Ectodermal cell (in vitro differentiated cells): ENCODE measurements around the gene RCAN2.

Experiments used
- H3K27ac ChIP-seq: 2 replicates; pipeline ENCODE4 v1.7.0; 2013; ENCODE audit warnings: mild to moderate bottlenecking, low read depth, low read length; ENCODE audit not compliant: insufficient read depth, poor library complexity, severe bottlenecking
- H3K27me3 ChIP-seq: 2 replicates; pipeline ENCODE4 v1.7.0; 2013; ENCODE audit warnings: mild to moderate bottlenecking, low read length; ENCODE audit not compliant: insufficient read depth, control insufficient read depth, poor library complexity, severe bottlenecking
- H3K36me3 ChIP-seq: one replicate; pipeline ENCODE4 v1.7.0; 2013; ENCODE audit warnings: low read length; ENCODE audit not compliant: control insufficient read depth, insufficient read depth
- H3K4me1 ChIP-seq: one replicate; pipeline ENCODE4 v1.7.0; 2013; ENCODE audit warnings: low read length; ENCODE audit not compliant: control insufficient read depth, insufficient read depth
- H3K4me3 ChIP-seq: 2 replicates; pipeline ENCODE4 v1.7.0; 2013; ENCODE audit warnings: low read depth, low read length, control low read depth; ENCODE audit not compliant: insufficient read depth
- H3K9me3 ChIP-seq: 2 replicates; pipeline ENCODE4 v1.7.0; 2013; ENCODE audit warnings: mild to moderate bottlenecking, low read length, moderate library complexity; ENCODE audit not compliant: control insufficient read depth
- WGBS, 2 experiments: methylation state at CpG; one replicate each; pipeline ENCODE4 v1.1.7; 2013; ENCODE audit warnings: missing lambda C conversion rate in 2 of 2; 5-methylcytosine and 5-hydroxymethylcytosine counted together

The RCAN2 gene

DNA sequence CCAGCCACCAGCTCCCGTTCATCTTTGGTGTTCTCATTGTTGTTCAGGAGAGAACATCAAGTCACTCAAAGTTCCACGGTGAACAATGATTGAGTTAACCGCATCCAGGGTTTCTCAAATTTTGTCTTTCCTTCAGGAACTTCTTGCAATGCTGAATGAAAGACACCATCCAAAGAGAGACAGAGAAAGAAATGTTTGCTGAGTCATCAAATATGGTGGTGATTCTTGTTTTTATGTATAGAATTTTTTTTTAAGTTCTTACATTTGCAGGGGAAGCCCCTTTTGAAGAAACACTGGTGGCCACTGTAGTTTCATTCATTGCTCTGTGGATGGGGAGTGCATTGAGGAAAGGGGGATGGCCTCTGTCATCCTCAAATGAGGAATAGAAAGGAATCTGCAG, 258.1 kb downstream of the RCAN2 start:
- no peak overlapping the region for H3K27ac ChIP-seq
- no peaks in the 10 kb centered on the region for H3K27me3 ChIP-seq
- H3K4me1 ChIP-seq, result no peaks in the 10 kb centered on the region
- WGBS, 2 experiments, result 95 to 99% methylated on average over 3 of the region's 3 CpGs
- no peak overlapping the region for H3K4me3 ChIP-seq
- no peaks in the 10 kb centered on the region for H3K36me3 ChIP-seq
- no peaks in the 10 kb centered on the region for H3K9me3 ChIP-seq

GRCh38 chr6:46222286-46222685, 269.0 kb downstream of the RCAN2 start:
- no peaks in the 10 kb centered on the region for H3K36me3 ChIP-seq
- H3K27ac ChIP-seq, result no peak overlapping the region
- no peaks in the 10 kb centered on the region for H3K9me3 ChIP-seq
- no peaks in the 10 kb centered on the region for H3K27me3 ChIP-seq
- H3K4me1 ChIP-seq, result no peaks in the 10 kb centered on the region
- no peak overlapping the region for H3K4me3 ChIP-seq
- WGBS, 2 experiments, result 77 to 83% methylated on average over 1 of the region's 1 CpG

DNA sequence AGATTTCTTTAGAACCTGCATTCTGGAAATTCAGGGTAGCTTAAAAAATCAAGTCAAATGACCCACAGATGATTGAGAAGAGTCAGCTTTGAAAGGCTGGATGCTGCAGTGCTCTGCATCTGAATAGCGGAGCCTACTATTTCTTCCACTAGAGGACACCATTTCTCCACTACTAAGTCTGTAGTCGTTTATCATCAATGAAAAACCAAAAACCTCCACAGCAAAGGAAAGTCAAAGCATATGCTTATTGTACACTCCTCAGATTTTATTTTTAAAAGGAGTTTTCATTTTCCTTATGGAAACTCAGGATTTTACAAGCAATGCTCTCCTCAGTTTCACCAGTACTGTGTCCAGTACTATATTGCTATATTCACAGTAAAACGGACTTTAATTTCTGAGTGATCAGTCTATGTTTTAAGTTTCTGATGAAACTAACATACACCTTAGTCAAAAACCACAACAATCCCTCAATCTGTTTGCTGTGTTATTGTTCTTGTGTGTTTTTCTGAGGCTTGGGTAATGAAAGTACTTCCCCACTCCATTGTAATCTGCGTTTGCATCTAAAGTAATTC, 269.9 kb downstream of the RCAN2 start:
- Histone ChIP-seq H3K27me3 (no peaks in the 10 kb centered on the region), H3K4me1 (no peaks in the 10 kb centered on the region), H3K9me3 (no peaks in the 10 kb centered on the region), H3K27ac (no peak overlapping the region), H3K36me3 (no peaks in the 10 kb centered on the region), H3K4me3 (no peak overlapping the region)
- WGBS, 2 experiments, result 44 to 50% methylated on average over 3 of the region's 4 CpGs

GRCh38 chr6:46220352-46221221, 270.7 kb downstream of the RCAN2 start:
- no peaks in the 10 kb centered on the region for H3K27me3 ChIP-seq
- no peak overlapping the region for H3K4me3 ChIP-seq
- H3K36me3 ChIP-seq, result no peaks in the 10 kb centered on the region
- no peaks in the 10 kb centered on the region for H3K9me3 ChIP-seq
- no peak overlapping the region for H3K27ac ChIP-seq
- WGBS, 2 experiments, result 73 to 81% methylated on average over 6 of the region's 6 CpGs
- H3K4me1 ChIP-seq, result no peaks in the 10 kb centered on the region

DNA sequence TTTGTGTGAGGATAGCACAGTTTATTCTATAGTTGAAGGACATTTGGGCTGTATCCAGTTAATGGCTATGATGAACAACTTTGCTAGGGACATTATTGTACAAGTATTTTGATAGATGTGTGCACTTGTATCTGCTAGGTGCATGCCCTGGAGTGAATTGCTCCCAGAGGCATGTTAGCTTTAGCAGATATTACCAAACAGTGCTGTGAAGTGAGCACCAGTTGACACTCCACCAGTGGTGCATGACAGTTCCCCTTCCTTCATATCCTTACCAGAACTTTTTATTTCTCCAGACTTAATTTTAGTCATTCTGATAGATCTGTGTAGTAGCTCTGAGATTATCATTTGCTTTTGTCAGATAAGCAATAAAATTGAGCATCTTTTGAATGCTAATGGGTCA, 271.6 kb downstream of the RCAN2 start:
- Histone ChIP-seq H3K27ac (no peak overlapping the region), H3K27me3 (no peaks in the 10 kb centered on the region), H3K4me1 (no peaks in the 10 kb centered on the region), H3K36me3 (no peaks in the 10 kb centered on the region), H3K9me3 (no peaks in the 10 kb centered on the region), H3K4me3 (no peak overlapping the region)

- 100% methylated on average over 2 of the region's 2 CpGs; no CpG with 5 or more reads in 1 of the 2 experiments for WGBS, 2 experiments
- no peak overlapping the region for H3K27ac ChIP-seq
Observed at GRCh38 chr6:46218457-46218856, 272.8 kb downstream of the RCAN2 start.

DNA sequence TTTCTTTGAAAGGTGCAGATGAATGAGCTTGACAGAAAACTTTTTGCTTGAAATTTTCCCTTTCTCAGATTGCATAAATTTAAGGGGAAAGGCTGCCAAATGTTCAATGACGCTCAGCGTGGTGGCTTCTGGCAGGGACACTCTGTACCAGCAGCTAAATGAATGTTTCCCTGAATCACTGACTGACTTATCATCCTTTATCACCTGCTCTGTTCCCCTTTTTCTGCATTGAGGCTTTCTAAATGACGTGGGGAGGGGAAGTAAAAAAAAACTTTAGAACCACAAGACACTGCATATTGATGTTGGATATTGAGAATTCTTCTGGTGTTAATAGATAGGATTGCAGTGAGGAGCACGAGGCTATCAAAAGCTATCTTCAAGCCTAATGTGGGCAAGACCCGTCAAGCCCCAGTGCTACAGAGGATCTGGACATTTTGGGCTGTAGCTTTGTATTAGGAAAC, 273.5 kb downstream of the RCAN2 start:
- 91 to 96% methylated on average over 4 to 5 of the region's 5 CpGs for WGBS, 2 experiments
- H3K36me3 ChIP-seq, result no peaks in the 10 kb centered on the region
- no peaks in the 10 kb centered on the region for H3K9me3 ChIP-seq
- no peaks in the 10 kb centered on the region for H3K4me1 ChIP-seq
- no peak overlapping the region for H3K4me3 ChIP-seq
- no peak overlapping the region for H3K27ac ChIP-seq
- no peaks in the 10 kb centered on the region for H3K27me3 ChIP-seq

More at GRCh38 chr6:46218457-46218856, 272.8 kb downstream of the RCAN2 start:
- H3K4me1 ChIP-seq, result no peaks in the 10 kb centered on the region
- no peaks in the 10 kb centered on the region for H3K27me3 ChIP-seq
- no peaks in the 10 kb centered on the region for H3K9me3 ChIP-seq
- H3K36me3 ChIP-seq, result no peaks in the 10 kb centered on the region
- no peak overlapping the region for H3K4me3 ChIP-seq

DNA sequence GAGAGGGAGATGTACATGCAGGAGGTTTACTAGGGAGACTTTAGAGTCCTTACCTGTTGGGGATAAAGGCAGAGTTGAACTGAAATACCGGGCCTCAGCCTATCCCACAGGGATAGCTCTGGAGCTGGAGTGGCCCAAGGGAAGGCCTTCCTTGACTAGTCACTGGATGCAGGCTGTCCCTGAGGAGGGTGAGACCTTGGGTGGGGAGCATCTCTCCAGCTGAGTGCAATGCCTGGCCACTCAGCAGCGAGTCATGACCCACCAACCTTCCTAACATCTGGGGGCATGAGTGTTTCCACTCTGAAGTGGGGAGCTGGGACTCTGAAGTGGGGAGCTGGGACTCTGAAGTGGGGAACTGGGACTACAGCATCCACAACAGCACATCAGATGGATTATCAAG, 274.4 kb downstream of the RCAN2 start:
- WGBS, 2 experiments, result 90 to 91% methylated on average over 2 of the region's 2 CpGs
- Histone ChIP-seq H3K27ac (no peak overlapping the region), H3K9me3 (no peaks in the 10 kb centered on the region), H3K4me1 (no peaks in the 10 kb centered on the region), H3K36me3 (no peaks in the 10 kb centered on the region), H3K27me3 (no peaks in the 10 kb centered on the region), H3K4me3 (no peak overlapping the region)

DNA sequence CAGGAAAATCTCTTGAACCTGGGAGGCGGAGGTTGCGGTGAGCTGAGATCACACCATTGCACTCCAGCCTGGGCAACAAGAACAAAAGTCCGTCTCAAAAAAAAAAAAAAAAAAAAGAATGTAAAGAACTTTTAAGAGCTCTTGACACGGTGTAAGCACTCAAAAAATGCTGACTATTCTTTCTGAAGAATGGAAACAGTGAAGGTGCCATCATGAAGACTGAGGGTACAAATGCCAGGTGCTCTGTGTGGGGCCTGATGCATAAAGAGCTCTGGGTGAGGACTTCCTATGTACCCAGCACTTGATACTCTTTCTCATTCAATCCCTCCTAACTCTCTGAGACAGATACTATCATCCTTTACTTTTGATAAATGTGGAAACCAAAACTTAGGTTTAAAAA, 275.5 kb downstream of the RCAN2 start:
- H3K27ac ChIP-seq, result no peak overlapping the region
- no peaks in the 10 kb centered on the region for H3K4me1 ChIP-seq
- no peaks in the 10 kb centered on the region for H3K27me3 ChIP-seq
- H3K9me3 ChIP-seq, result no peaks in the 10 kb centered on the region
- WGBS, 2 experiments, result 92 to 94% methylated on average over 4 of the region's 4 CpGs
- no peak overlapping the region for H3K4me3 ChIP-seq
- no peaks in the 10 kb centered on the region for H3K36me3 ChIP-seq

GRCh38 chr6:46215213-46215612, 276.0 kb downstream of the RCAN2 start:
- H3K4me3 ChIP-seq, result no peak overlapping the region
- H3K27ac ChIP-seq, result no peak overlapping the region
- no peaks in the 10 kb centered on the region for H3K36me3 ChIP-seq
- WGBS, 2 experiments, result 67 to 70% methylated on average over 6 of the region's 6 CpGs
- H3K27me3 ChIP-seq, result no peaks in the 10 kb centered on the region
- H3K9me3 ChIP-seq, result no peaks in the 10 kb centered on the region
- H3K4me1 ChIP-seq, result no peaks in the 10 kb centered on the region
